ENCODE data around the gene PCDHGA5. TPM values are rescaled to one million over a fixed set of nuclear protein-coding genes. Genes with fewer than 3 reads are reported as not detected.

The PCDHGA5 gene
- total RNA-seq, 4 donors from 2014 or later, result 2.5 to 4.1 (median 3.4) TPM; not detected in 1

GRCh38 chr5:141320225-141321169 lies 43.5 kb upstream of the PCDHGA5 start, which contains the start of gene TAF7:
TSS of gene TAF7 (minus strand) at chr5:141320784. CDS start at chr5:141320044, 740 bp downstream.
- H3K4me1 ChIP-seq, result peaks cover 0 to 12% (median 4%) of the 10 kb centered on the region in 4 donors
- peak within 1 kb of the TSS; percentile 87 to 97 (median 92) for H3K27ac ChIP-seq
- H3K9me3 ChIP-seq, result peaks cover 53 to 63% of the 10 kb centered on the region in 2 donors
- DNase-seq, result peak; percentile 92
- intact Hi-C loops (cut with DNase I; ENCODE audit: low total_unique reads), result loop anchor here (10.0 kb wide), 1 partner anchor 244 kb away; no protein-coding TSS in a partner anchor
- TF ChIP-seq EP300 (IDR thresholded peaks at IDR 0.05; ENCODE audit: low read depth), result no peak
- peak; percentile 95 for TF ChIP-seq POLR2A (IDR thresholded peaks at IDR 0.05)
- TF ChIP-seq CTCF (IDR thresholded peaks at IDR 0.05), result peak; percentile 79 to 86 (median 85)
- peak; percentile 91 to 98 (median 96) for TF ChIP-seq POLR2AphosphoS5 (IDR thresholded peaks at IDR 0.05)
- H3K4me3 ChIP-seq, result peak within 1 kb of the TSS; percentile 32 to 80 (median 62)
- in situ Hi-C loops (cut with MboI; ENCODE audit: low pct_ligation_motif_present in 1 of 4, low pct_unique_long_range_greater_than_20kb in 1 of 4, low sequenced_read_pairs in 3 of 4), result loop anchor here in 1 of 4 donors (25.0 kb wide), 1 partner anchor 242 kb away; no protein-coding TSS in a partner anchor
- WGBS, 2 donors (ENCODE audit: low coverage in 1 of 2), result 0 to 2% methylated on average over 1 to 67 of the region's 67 CpGs
- peaks cover 0 to 45% (median 20%) of the 10 kb centered on the region in 4 donors for H3K36me3 ChIP-seq
- H3K27me3 ChIP-seq, result no peaks in the 10 kb centered on the region

GRCh38 chr5:141322261-141322660 lies 41.7 kb upstream of the PCDHGA5 start:
- peaks cover 0 to 27% (median 12%) of the 10 kb centered on the region in 4 donors for H3K36me3 ChIP-seq
- in situ Hi-C loops (cut with MboI; ENCODE audit: low pct_ligation_motif_present in 1 of 4, low pct_unique_long_range_greater_than_20kb in 1 of 4, low sequenced_read_pairs in 3 of 4), result loop anchor here in 1 of 4 donors (25.0 kb wide), 1 partner anchor 240 kb away; no protein-coding TSS in a partner anchor
- no peak overlapping the region for H3K27ac ChIP-seq
- WGBS, 2 donors (ENCODE audit: low coverage in 1 of 2), result 77 to 93% methylated on average over 3 of the region's 3 CpGs
- intact Hi-C loops (cut with DNase I; ENCODE audit: low total_unique reads), result loop anchor here (10.0 kb wide), 1 partner anchor 243 kb away; no protein-coding TSS in a partner anchor
- peaks cover 0 to 12% (median 4%) of the 10 kb centered on the region in 4 donors for H3K4me1 ChIP-seq
- H3K27me3 ChIP-seq, result no peaks in the 10 kb centered on the region
- no peak for TF ChIP-seq CTCF (IDR thresholded peaks at IDR 0.05)
- no peak for TF ChIP-seq POLR2A (IDR thresholded peaks at IDR 0.05)
- TF ChIP-seq POLR2AphosphoS5 (IDR thresholded peaks at IDR 0.05), result no peak
- no peak for TF ChIP-seq EP300 (IDR thresholded peaks at IDR 0.05; ENCODE audit: low read depth)
- peaks cover 38 to 50% of the 10 kb centered on the region in 2 donors for H3K9me3 ChIP-seq
- no peak overlapping the region for H3K4me3 ChIP-seq
- no peak for DNase-seq

GRCh38 chr5:141326088-141326854 lies 37.7 kb upstream of the PCDHGA5 start:
- H3K27ac ChIP-seq, result peak overlapping the region; percentile 14 to 64 (median 38)
- in situ Hi-C loops (cut with MboI; ENCODE audit: low pct_ligation_motif_present in 1 of 4, low pct_unique_long_range_greater_than_20kb in 1 of 4, low sequenced_read_pairs in 3 of 4), result no loop called here
- DNase-seq, result peak; percentile 63

More at GRCh38 chr5:141326088-141326854, 37.7 kb upstream of the PCDHGA5 start:
- H3K27me3 ChIP-seq, result peaks cover 13% of the 10 kb centered on the region
- H3K36me3 ChIP-seq, result no peaks in the 10 kb centered on the region
- H3K9me3 ChIP-seq, result peaks cover 24 to 41% of the 10 kb centered on the region in 2 donors
- TF ChIP-seq POLR2A (IDR thresholded peaks at IDR 0.05) (no peak), EP300 (IDR thresholded peaks at IDR 0.05; ENCODE audit: low read depth) (no peak), CTCF (IDR thresholded peaks at IDR 0.05) (peak; percentile 39 to 49 (median 44)), POLR2AphosphoS5 (IDR thresholded peaks at IDR 0.05) (peak in 1 of 3 donors; percentile 31)
- peak overlapping the region in 3 of 4 donors; percentile 26 to 50 (median 35) for H3K4me3 ChIP-seq
- 19 to 29% methylated on average over 24 to 27 of the region's 27 CpGs for WGBS, 2 donors (ENCODE audit: low coverage in 1 of 2)
- peaks cover 0 to 2% (median under 1%) of the 10 kb centered on the region in 4 donors for H3K4me1 ChIP-seq
- intact Hi-C loops (cut with DNase I; ENCODE audit: low total_unique reads), result loop anchor here (10.0 kb wide), 1 partner anchor 239 kb away; no protein-coding TSS in a partner anchor

Data from transverse colon (tissue), 4 donors.